Measurements from ENCODE around the gene NCOA7.

Gene NCOA7

GRCh38 chr6:125753218-125753936, 37.4 kb upstream of the NCOA7 start:
- no peak overlapping the region for H3K4me2 ChIP-seq (ENCODE audit: low read depth, low read length)
- no peak for TF ChIP-seq EZH2 (optimal IDR thresholded peaks at IDR 0.05; ENCODE audit: low read depth, low read length)
- TF ChIP-seq, protein P1, sequence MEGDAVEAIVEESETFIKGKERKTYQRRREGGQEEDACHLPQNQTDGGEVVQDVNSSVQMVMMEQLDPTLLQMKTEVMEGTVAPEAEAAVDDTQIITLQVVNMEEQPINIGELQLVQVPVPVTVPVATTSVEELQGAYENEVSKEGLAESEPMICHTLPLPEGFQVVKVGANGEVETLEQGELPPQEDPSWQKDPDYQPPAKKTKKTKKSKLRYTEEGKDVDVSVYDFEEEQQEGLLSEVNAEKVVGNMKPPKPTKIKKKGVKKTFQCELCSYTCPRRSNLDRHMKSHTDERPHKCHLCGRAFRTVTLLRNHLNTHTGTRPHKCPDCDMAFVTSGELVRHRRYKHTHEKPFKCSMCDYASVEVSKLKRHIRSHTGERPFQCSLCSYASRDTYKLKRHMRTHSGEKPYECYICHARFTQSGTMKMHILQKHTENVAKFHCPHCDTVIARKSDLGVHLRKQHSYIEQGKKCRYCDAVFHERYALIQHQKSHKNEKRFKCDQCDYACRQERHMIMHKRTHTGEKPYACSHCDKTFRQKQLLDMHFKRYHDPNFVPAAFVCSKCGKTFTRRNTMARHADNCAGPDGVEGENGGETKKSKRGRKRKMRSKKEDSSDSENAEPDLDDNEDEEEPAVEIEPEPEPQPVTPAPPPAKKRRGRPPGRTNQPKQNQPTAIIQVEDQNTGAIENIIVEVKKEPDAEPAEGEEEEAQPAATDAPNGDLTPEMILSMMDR (IDR thresholded peaks at IDR 0.05; ENCODE audit: low read length), result peak; percentile 53
- TF ChIP-seq EZH2phosphoT487 (IDR thresholded peaks at IDR 0.05; ENCODE audit: low read length), result no peak
- no peaks in the 10 kb centered on the region for H3K9me2 ChIP-seq (replicated peaks; ENCODE audit: insufficient read depth, low read length)
- peaks cover 6% of the 10 kb centered on the region; the same call in 1 of the 2 replicates for H3K4me1 ChIP-seq (ENCODE audit: low read length)
- no peak overlapping the region for H3K4me3 ChIP-seq (ENCODE audit: low read length)
- no peak overlapping the region for H3K9ac ChIP-seq (ENCODE audit: low read length)
- H3K79me2 ChIP-seq (ENCODE audit: low read length), result no peaks in the 10 kb centered on the region
- H3K27ac ChIP-seq (ENCODE audit: low read length), result no peak overlapping the region
- no peak overlapping the region for H2AFZ ChIP-seq (ENCODE audit: low read length)
- H3K27me3 ChIP-seq (replicated peaks; ENCODE audit: insufficient read depth, low read length), result no peaks in the 10 kb centered on the region
- no peaks in the 10 kb centered on the region for H3K36me3 ChIP-seq (replicated peaks; ENCODE audit: insufficient read depth, low read length)
- peaks cover 21% of the 10 kb centered on the region for H3F3A ChIP-seq (ENCODE audit: insufficient read depth, low read length)
- H4K20me1 ChIP-seq (ENCODE audit: insufficient read depth, low read length), result no peaks in the 10 kb centered on the region
- DNase-seq, result peak; percentile 43
- no peaks in the 10 kb centered on the region for H3K9me3 ChIP-seq (replicated peaks; ENCODE audit: insufficient read depth, low read length)

DNA sequence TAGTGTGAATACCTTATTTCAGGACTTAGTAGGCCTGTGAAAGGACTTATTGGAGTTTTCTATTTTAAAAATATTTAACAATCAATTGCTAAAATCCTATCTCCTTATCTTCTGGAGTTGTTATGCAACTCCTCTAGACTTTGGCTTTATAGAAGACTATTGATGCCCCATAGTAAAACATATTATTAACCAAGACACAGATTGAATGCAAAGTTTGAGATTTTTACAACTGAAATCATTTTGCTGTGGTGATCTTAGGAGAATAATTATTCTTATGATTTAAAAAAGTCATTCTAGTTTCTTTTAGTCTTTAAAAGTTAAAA, 36.9 kb upstream of the NCOA7 start:
- Histone ChIP-seq H3K9me3 (replicated peaks; ENCODE audit: insufficient read depth, low read length) (no peaks in the 10 kb centered on the region), H3K79me2 (ENCODE audit: low read length) (no peaks in the 10 kb centered on the region), H3K9ac (ENCODE audit: low read length) (no peak overlapping the region), H2AFZ (ENCODE audit: low read length) (no peak overlapping the region), H3K27ac (ENCODE audit: low read length) (no peak overlapping the region), H3F3A (ENCODE audit: insufficient read depth, low read length) (peaks cover 16% of the 10 kb centered on the region), H3K9me2 (replicated peaks; ENCODE audit: insufficient read depth, low read length) (no peaks in the 10 kb centered on the region), H3K4me3 (ENCODE audit: low read length) (no peak overlapping the region), H3K36me3 (replicated peaks; ENCODE audit: insufficient read depth, low read length) (no peaks in the 10 kb centered on the region), H3K27me3 (replicated peaks; ENCODE audit: insufficient read depth, low read length) (no peaks in the 10 kb centered on the region), H3K4me1 (ENCODE audit: low read length) (peaks cover 6% of the 10 kb centered on the region; the same call in 1 of the 2 replicates), H3K4me2 (ENCODE audit: low read depth, low read length) (no peak overlapping the region), H4K20me1 (ENCODE audit: insufficient read depth, low read length) (no peaks in the 10 kb centered on the region)
- DNase-seq, result no peak
- no peak for TF ChIP-seq EZH2 (optimal IDR thresholded peaks at IDR 0.05; ENCODE audit: low read depth, low read length)
- TF ChIP-seq EZH2phosphoT487 (IDR thresholded peaks at IDR 0.05; ENCODE audit: low read length), result no peak
- TF ChIP-seq, protein P1 (IDR thresholded peaks at IDR 0.05; ENCODE audit: low read length), result no peak

- H3F3A ChIP-seq (ENCODE audit: insufficient read depth, low read length), result peaks cover 13% of the 10 kb centered on the region
- H3K4me3 ChIP-seq (ENCODE audit: low read length), result no peak overlapping the region
- no peaks in the 10 kb centered on the region for H4K20me1 ChIP-seq (ENCODE audit: insufficient read depth, low read length)
- TF ChIP-seq, protein P1 (IDR thresholded peaks at IDR 0.05; ENCODE audit: low read length), result no peak
- TF ChIP-seq EZH2 (optimal IDR thresholded peaks at IDR 0.05; ENCODE audit: low read depth, low read length) (no peak), EZH2phosphoT487 (IDR thresholded peaks at IDR 0.05; ENCODE audit: low read length) (no peak)
- no peaks in the 10 kb centered on the region for H3K79me2 ChIP-seq (ENCODE audit: low read length)
- H3K4me1 ChIP-seq (ENCODE audit: low read length), result peaks cover 6% of the 10 kb centered on the region; the same call in 1 of the 2 replicates
- no peak overlapping the region for H3K9ac ChIP-seq (ENCODE audit: low read length)
- no peak for DNase-seq
- no peak overlapping the region for H3K27ac ChIP-seq (ENCODE audit: low read length)
- H3K27me3 ChIP-seq (replicated peaks; ENCODE audit: insufficient read depth, low read length), result no peaks in the 10 kb centered on the region
- H3K36me3 ChIP-seq (replicated peaks; ENCODE audit: insufficient read depth, low read length), result no peaks in the 10 kb centered on the region
- no peaks in the 10 kb centered on the region for H3K9me3 ChIP-seq (replicated peaks; ENCODE audit: insufficient read depth, low read length)
- H3K4me2 ChIP-seq (ENCODE audit: low read depth, low read length), result no peak overlapping the region
- no peaks in the 10 kb centered on the region for H3K9me2 ChIP-seq (replicated peaks; ENCODE audit: insufficient read depth, low read length)
- H2AFZ ChIP-seq (ENCODE audit: low read length), result no peak overlapping the region
These were observed 36.2 kb upstream of the NCOA7 start for GRCh38 chr6:125754566-125754965.

Measured in MM.1S (cell line).